Measurements from ENCODE around the gene HLA-E. TPM values are rescaled to one million over a fixed set of nuclear protein-coding genes. Genes with fewer than 3 reads are reported as not detected.
A peak's percentile ranks its signal among the peaks of the same experiment; 100 is the strongest.

Gene HLA-E
- total RNA-seq, 1 donor from 2014 or later, result 170 TPM

GRCh38 chr6:30447237-30447636 lies 42.1 kb upstream of the HLA-E start:
- no peaks in the 10 kb centered on the region for H3K9me3 Mint-ChIP-seq (ENCODE audit: unreplicated experiment)
- no peak overlapping the region for H3K4me3 Mint-ChIP-seq (ENCODE audit: unreplicated experiment)
- peak; percentile 37 for TF ChIP-seq CTCF (IDR thresholded peaks at IDR 0.05)
- peaks cover 7% of the 10 kb centered on the region for H3K4me1 Mint-ChIP-seq (ENCODE audit: unreplicated experiment)
- no peak overlapping the region for H3K27ac Mint-ChIP-seq (ENCODE audit: unreplicated experiment)
- peaks cover 81% of the 10 kb centered on the region for H3K27me3 Mint-ChIP-seq (ENCODE audit: unreplicated experiment)
- no peaks in the 10 kb centered on the region for H3K36me3 Mint-ChIP-seq (ENCODE audit: unreplicated experiment)
- no peak for DNase-seq (ENCODE audit: extremely low spot score, unreplicated experiment)

DNA sequence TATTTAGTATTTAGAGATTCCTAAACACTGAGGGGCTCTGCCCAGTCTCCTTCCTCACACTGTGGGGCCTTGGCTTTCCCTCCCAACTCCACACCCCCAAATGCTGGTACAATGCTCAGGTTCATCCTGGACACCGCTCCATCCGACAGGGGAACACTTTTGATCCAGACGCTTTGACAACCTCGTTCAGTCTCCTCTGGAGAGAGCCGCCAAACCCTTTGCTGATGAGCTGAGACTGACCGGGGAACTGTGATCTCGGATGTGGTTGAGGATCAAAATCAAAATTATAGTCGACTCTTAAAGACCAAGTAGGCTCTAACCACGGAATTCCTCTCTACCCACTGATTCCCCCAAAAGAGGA lies 38.8 kb upstream of the HLA-E start:
- no peaks in the 10 kb centered on the region for H3K9me3 Mint-ChIP-seq (ENCODE audit: unreplicated experiment)
- no peak for TF ChIP-seq CTCF (IDR thresholded peaks at IDR 0.05)
- no peak overlapping the region for H3K4me3 Mint-ChIP-seq (ENCODE audit: unreplicated experiment)
- no peak overlapping the region for H3K27ac Mint-ChIP-seq (ENCODE audit: unreplicated experiment)
- H3K4me1 Mint-ChIP-seq (ENCODE audit: unreplicated experiment), result peaks cover 4% of the 10 kb centered on the region
- no peaks in the 10 kb centered on the region for H3K36me3 Mint-ChIP-seq (ENCODE audit: unreplicated experiment)
- H3K27me3 Mint-ChIP-seq (ENCODE audit: unreplicated experiment), result peaks cover 63% of the 10 kb centered on the region
- DNase-seq (ENCODE audit: extremely low spot score, unreplicated experiment), result no peak

DNA sequence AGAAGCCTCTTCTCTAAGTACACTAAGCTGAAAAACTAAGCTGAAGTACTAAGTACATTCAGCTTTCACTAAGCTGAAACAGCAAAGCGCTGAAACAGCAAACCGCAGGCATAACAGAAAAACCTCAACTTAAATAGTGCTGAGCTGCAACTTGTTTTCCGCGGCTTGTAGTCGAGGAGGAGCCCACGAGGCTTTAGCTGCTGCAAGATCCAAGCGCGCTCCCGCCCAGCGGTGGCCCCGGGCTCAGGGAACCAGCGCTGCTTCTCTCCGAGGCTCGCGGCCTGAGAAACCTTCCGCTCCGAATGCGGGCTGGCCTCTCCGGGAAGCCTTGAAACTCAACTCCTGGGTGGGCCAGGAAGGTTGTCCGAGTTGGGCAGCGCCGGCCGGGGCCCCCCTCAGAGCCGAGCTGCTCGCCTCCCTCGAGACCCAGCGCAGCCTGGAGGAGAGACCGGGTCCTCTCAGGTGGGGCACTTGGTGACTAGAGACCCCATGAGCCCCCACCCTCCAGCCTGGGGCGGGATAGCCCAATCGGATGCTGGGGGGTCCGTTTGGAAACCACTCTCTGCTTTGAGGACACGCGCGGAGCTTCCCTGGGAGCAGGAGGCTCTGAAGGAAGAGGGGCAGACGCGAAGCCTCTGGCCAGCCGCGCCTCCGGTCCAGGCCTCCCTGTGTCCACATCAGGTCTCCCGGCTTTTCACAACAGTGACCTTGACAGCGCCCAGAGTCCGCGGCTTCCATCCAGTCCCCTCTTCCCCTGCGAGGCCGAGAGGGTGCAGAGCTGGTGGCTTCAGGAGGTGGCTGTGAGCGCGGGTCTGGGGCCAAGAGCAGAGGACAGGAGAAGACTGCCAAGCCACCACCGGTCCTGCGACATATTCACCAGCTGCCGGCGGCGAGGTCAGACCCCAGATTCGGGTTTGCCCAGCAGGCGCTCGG lies 38.1 kb upstream of the HLA-E start:
- Mint-ChIP-seq H3K36me3 (ENCODE audit: unreplicated experiment) (no peaks in the 10 kb centered on the region), H3K27me3 (ENCODE audit: unreplicated experiment) (peaks cover 62% of the 10 kb centered on the region), H3K4me1 (ENCODE audit: unreplicated experiment) (peaks cover 4% of the 10 kb centered on the region), H3K27ac (ENCODE audit: unreplicated experiment) (no peak overlapping the region), H3K9me3 (ENCODE audit: unreplicated experiment) (no peaks in the 10 kb centered on the region), H3K4me3 (ENCODE audit: unreplicated experiment) (no peak overlapping the region)
- DNase-seq (ENCODE audit: extremely low spot score, unreplicated experiment), result no peak
- TF ChIP-seq CTCF (IDR thresholded peaks at IDR 0.05), result no peak

- Mint-ChIP-seq H3K36me3 (ENCODE audit: unreplicated experiment) (no peaks in the 10 kb centered on the region), H3K4me1 (ENCODE audit: unreplicated experiment) (peaks cover 4% of the 10 kb centered on the region), H3K9me3 (ENCODE audit: unreplicated experiment) (no peaks in the 10 kb centered on the region), H3K27me3 (ENCODE audit: unreplicated experiment) (peaks cover 59% of the 10 kb centered on the region), H3K27ac (ENCODE audit: unreplicated experiment) (no peak overlapping the region), H3K4me3 (ENCODE audit: unreplicated experiment) (no peak overlapping the region)
- no peak for DNase-seq (ENCODE audit: extremely low spot score, unreplicated experiment)
- TF ChIP-seq CTCF (IDR thresholded peaks at IDR 0.05), result no peak
Observed at GRCh38 chr6:30452736-30453507, 36.4 kb upstream of the HLA-E start.

All from osteocyte (in vitro differentiated cells).